Activated CD8-positive, alpha-beta T cell treated with anti-CD3 and anti-CD28 coated beads for 36 hours (primary cell): ENCODE results near the gene KCNK10. TPM values are rescaled to one million over a fixed set of nuclear protein-coding genes. Genes with fewer than 3 reads are reported as not detected.

ENCODE experiments used
- ATAC-seq: fragments of 200-7000 bp; cut with Tn5 transposase; one replicate; pipeline ENCODE4 v1.10.0; 2021; ENCODE audit warnings: mild to moderate bottlenecking, moderate library complexity
- CTCF ChIA-PET: fragments of 350-600 bp; sonication (Branson Sonifier 250); formaldehyde crosslinking; loops from one replicate; lab custom pipeline; 2021; ENCODE audit warnings: antibody characterized with exemption; lab: Charles Lee
- POLR2A ChIA-PET: fragments of 350-600 bp; sonication (Branson Sonifier 250); formaldehyde crosslinking; loops from one replicate; lab custom pipeline; 2021; ENCODE audit warnings: antibody characterized with exemption; lab: Charles Lee
- DNase-seq: peaks from one replicate; pipeline ENCODE4 v3.0.0-alpha.2; 2020
- H3K27ac Mint-ChIP-seq: one replicate; pipeline ENCODE4 v1.8.0; 2021; ENCODE audit warnings: mild to moderate bottlenecking, mixed read lengths
- H3K27me3 Mint-ChIP-seq: one replicate; pipeline ENCODE4 v1.8.0; 2021; ENCODE audit warnings: mixed read lengths
- H3K36me3 Mint-ChIP-seq: one replicate; pipeline ENCODE4 v1.8.0; 2021; ENCODE audit warnings: low read depth, mixed read lengths
- H3K4me1 Mint-ChIP-seq: one replicate; pipeline ENCODE4 v1.8.0; 2021; ENCODE audit warnings: low read depth, mixed read lengths
- H3K4me3 Mint-ChIP-seq: one replicate; pipeline ENCODE4 v1.8.0; 2021; ENCODE audit warnings: mild to moderate bottlenecking, moderate library complexity, mixed read lengths
- H3K9me3 Mint-ChIP-seq: one replicate; pipeline ENCODE4 v1.8.0; 2021; ENCODE audit warnings: mixed read lengths
- intact Hi-C: fragments of 100-400 bp; cut with micrococcal nuclease; formaldehyde crosslinking; loops from one replicate; pipeline ENCODE4 v1.10.0; 2022
- total RNA-seq, 2 experiments: library from RNA; stranded (reverse); gene quantifications; one replicate each; pipeline ENCODE4 v1.2.3, GENCODE V29; 2021
- TF ChIP-seq, protein P1 (sequence below): fragments of 200-600 bp; IDR thresholded peaks from one replicate; pipeline ENCODE4 v1.8.0; 2022; ENCODE audit warnings: antibody characterized with exemption, mild to moderate bottlenecking

KCNK10 gene
- total RNA-seq, 2 experiments from 2014 or later, result not detected

DNA sequence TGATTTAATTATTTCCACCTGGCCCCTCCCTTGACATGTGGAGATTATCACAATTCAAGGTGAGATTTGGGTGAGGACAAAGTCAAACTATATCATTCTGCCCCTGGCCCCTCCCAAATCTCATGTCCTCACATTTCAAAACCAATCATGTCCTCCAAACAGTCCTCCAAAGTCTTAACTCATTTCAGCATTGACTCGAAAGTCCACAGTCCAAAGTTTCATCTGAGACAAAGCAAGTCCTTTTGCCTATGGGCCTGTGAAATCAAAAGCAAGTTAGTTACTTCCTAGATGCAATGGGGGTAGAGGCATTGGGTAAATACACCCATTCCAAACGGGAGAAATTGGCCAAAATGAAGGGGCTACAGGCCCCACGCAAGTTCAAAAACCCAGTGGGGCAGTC, 31.3 kb upstream of the KCNK10 start:
- ATAC-seq (no peak), DNase-seq (no peak)
- Mint-ChIP-seq H3K27ac (no peak overlapping the region), H3K4me1 (no peaks in the 10 kb centered on the region), H3K9me3 (no peaks in the 10 kb centered on the region), H3K4me3 (no peak overlapping the region), H3K36me3 (no peaks in the 10 kb centered on the region), H3K27me3 (peaks cover 6% of the 10 kb centered on the region)
- CTCF ChIA-PET, result no interaction called here
- TF ChIP-seq, protein P1, sequence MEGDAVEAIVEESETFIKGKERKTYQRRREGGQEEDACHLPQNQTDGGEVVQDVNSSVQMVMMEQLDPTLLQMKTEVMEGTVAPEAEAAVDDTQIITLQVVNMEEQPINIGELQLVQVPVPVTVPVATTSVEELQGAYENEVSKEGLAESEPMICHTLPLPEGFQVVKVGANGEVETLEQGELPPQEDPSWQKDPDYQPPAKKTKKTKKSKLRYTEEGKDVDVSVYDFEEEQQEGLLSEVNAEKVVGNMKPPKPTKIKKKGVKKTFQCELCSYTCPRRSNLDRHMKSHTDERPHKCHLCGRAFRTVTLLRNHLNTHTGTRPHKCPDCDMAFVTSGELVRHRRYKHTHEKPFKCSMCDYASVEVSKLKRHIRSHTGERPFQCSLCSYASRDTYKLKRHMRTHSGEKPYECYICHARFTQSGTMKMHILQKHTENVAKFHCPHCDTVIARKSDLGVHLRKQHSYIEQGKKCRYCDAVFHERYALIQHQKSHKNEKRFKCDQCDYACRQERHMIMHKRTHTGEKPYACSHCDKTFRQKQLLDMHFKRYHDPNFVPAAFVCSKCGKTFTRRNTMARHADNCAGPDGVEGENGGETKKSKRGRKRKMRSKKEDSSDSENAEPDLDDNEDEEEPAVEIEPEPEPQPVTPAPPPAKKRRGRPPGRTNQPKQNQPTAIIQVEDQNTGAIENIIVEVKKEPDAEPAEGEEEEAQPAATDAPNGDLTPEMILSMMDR, result no peak
- POLR2A ChIA-PET, result no interaction called here
- intact Hi-C loops, result no loop called here

DNA sequence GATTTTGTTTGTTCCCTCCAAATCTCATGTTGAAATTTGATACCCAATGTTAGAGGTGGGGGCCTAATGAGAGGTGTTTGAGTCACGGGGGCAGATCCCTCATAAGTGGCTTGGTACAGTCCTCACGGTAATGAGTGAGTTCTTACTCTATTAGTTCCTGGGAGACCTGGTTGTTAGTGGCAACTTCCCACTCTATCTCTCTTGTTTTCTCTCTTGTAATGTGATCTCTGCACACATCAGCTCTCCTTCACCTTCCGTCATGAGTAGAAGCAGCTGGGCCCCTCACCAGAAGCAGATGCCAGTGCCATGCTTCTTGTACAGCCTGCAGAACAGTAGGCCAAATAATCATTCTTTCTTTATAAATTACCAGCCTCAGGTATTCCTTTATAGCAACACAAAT, 29.6 kb upstream of the KCNK10 start:
- Mint-ChIP-seq H3K9me3 (no peaks in the 10 kb centered on the region), H3K36me3 (no peaks in the 10 kb centered on the region), H3K27ac (no peak overlapping the region), H3K27me3 (no peaks in the 10 kb centered on the region), H3K4me3 (no peak overlapping the region), H3K4me1 (no peaks in the 10 kb centered on the region)
- no peak for DNase-seq
- no peak for ATAC-seq
- intact Hi-C loops, result no loop called here
- ChIA-PET POLR2A (no interaction called here), CTCF (no interaction called here)
- TF ChIP-seq, protein P1, result no peak

- no peak for ATAC-seq
These were observed 29.1 kb upstream of the KCNK10 start for GRCh38 chr14:88351966-88352691.

DNA sequence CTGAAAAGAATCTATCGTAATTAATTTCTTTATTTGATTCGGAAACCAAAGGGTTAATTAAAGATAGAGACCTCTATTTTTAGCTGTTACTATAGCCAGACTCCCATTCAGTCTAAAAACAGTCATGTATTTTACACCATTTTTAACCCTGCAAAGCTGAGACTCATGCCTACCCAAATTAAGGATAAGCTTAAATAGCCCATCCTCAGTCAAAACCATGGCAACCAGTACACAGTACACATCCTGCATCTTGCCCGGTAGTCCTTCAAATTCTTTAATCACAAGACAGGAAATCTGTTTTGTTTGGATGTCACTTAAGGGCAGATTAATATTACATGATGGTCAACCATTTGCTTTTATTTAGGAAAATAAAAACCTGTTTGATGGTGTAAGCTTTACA, 25.5 kb upstream of the KCNK10 start:
- Mint-ChIP-seq H3K4me1 (no peaks in the 10 kb centered on the region), H3K27ac (no peak overlapping the region), H3K9me3 (no peaks in the 10 kb centered on the region), H3K36me3 (no peaks in the 10 kb centered on the region), H3K27me3 (peaks cover 2% of the 10 kb centered on the region), H3K4me3 (no peak overlapping the region)
- intact Hi-C loops, result no loop called here
- ChIA-PET CTCF (no interaction called here), POLR2A (no interaction called here)
- ATAC-seq (no peak), DNase-seq (no peak)
- TF ChIP-seq, protein P1, result no peak

More at GRCh38 chr14:88351966-88352691, 29.1 kb upstream of the KCNK10 start:
- no peaks in the 10 kb centered on the region for H3K9me3 Mint-ChIP-seq
- no peak overlapping the region for H3K27ac Mint-ChIP-seq
- no peaks in the 10 kb centered on the region for H3K27me3 Mint-ChIP-seq
- intact Hi-C loops, result no loop called here
- TF ChIP-seq, protein P1, result no peak
- CTCF ChIA-PET, result no interaction called here
- POLR2A ChIA-PET, result no interaction called here
- no peak overlapping the region for H3K4me3 Mint-ChIP-seq
- DNase-seq, result no peak
- H3K4me1 Mint-ChIP-seq, result no peaks in the 10 kb centered on the region
- H3K36me3 Mint-ChIP-seq, result no peaks in the 10 kb centered on the region

GRCh38 chr14:88346048-88346639, 23.1 kb upstream of the KCNK10 start:
- Mint-ChIP-seq H3K27me3 (peaks cover 5% of the 10 kb centered on the region), H3K4me3 (no peak overlapping the region), H3K36me3 (no peaks in the 10 kb centered on the region), H3K27ac (no peak overlapping the region), H3K9me3 (no peaks in the 10 kb centered on the region), H3K4me1 (no peaks in the 10 kb centered on the region)
- intact Hi-C loops, result no loop called here
- ChIA-PET POLR2A (no interaction called here), CTCF (interaction anchor here (1.0 kb wide), 1 partner anchor 45 kb away, joined by 3 read pairs; no protein-coding TSS in a partner anchor)
- DNase-seq (no peak), ATAC-seq (no peak)
- TF ChIP-seq, protein P1, result no peak
